Sigmoid colon (tissue), 7 donors: ENCODE results near the gene PROSER3. TPM values are rescaled to one million over a fixed set of nuclear protein-coding genes. Genes with fewer than 3 reads are reported as not detected.

Experiments used
- DNase-seq: peaks from one replicate; pipeline ENCODE4 v3.0.0-alpha.2; 2019
- H3K27ac ChIP-seq, 4 donors: fragments of 200-600 bp; sonication (generic); one replicate each; pipeline ENCODE4 v1.5.1; 2016 to 2019; ENCODE audit warnings: mild to moderate bottlenecking in 1 of 4
- H3K27me3 ChIP-seq, 3 donors: fragments of 200-600 bp; sonication (generic); one replicate each; pipeline ENCODE4 v1.5.1; 2019; ENCODE audit warnings: mild to moderate bottlenecking in 1 of 3
- H3K36me3 ChIP-seq, 4 donors: fragments of 200-600 bp; sonication (generic); one replicate each; pipeline ENCODE4 v1.5.1; 2016 to 2019
- H3K4me1 ChIP-seq, 4 donors: fragments of 200-600 bp; sonication (generic); one replicate each; pipeline ENCODE4 v1.5.1; 2017 to 2019
- H3K4me3 ChIP-seq, 4 donors: fragments of 200-600 bp; sonication (generic); one replicate each; pipeline ENCODE4 v1.5.1; 2017 to 2019; ENCODE audit warnings: mild to moderate bottlenecking in 2 of 4, moderate library complexity in 1 of 4
- H3K9me3 ChIP-seq, 4 donors: fragments of 200-600 bp in 3 of 4; sonication (generic) in 3 of 4; one replicate each; pipeline versions ENCODE4 v1.5.1 to v1.6.1; 2013 to 2019
- EP300 ChIP-seq, 4 donors: sonication (generic); formaldehyde crosslinking; IDR thresholded peaks; one replicate each; pipeline ENCODE4 v1.6.1; 2017; ENCODE audit warnings: antibody characterized with exemption in 4 of 4
- POLR2A ChIP-seq, 2 donors: fragments of 450-650 bp; IDR thresholded peaks; one replicate each; pipeline ENCODE4 v1.6.1; 2016; ENCODE audit warnings: antibody characterized with exemption in 2 of 2, mild to moderate bottlenecking in 2 of 2, moderate library complexity in 2 of 2
- POLR2AphosphoS5 ChIP-seq, 4 donors: sonication (generic); formaldehyde crosslinking; IDR thresholded peaks; one replicate each; pipeline ENCODE4 v1.6.1; 2017; ENCODE audit warnings: antibody characterized with exemption in 4 of 4
- WGBS, 2 donors: extraction: QIAGEN DNeasy Blood & Tissue Kit; methylation state at CpG; one replicate each; pipeline ENCODE4 v1.1.7; 2013; 5-methylcytosine and 5-hydroxymethylcytosine counted together
- intact Hi-C: fragments of 100-400 bp; cut with DNase I; formaldehyde crosslinking; loops from one replicate; pipeline ENCODE4 v1.15.1; 2023
- polyA plus RNA-seq, 3 donors: library from polyadenylated mRNA; stranded (reverse); fragments of 200-250 nt; gene quantifications; one replicate each; pipeline ENCODE4 v1.2.3, GENCODE V29; 2013
- total RNA-seq, 4 donors: library from RNA; depleted of rRNA; stranded (reverse); fragments of >200 nt; gene quantifications; one replicate each; pipeline ENCODE4 v1.1.0, GENCODE V29; 2016
- TF ChIP-seq, protein P1 (sequence below), 4 experiments: fragments of 450-650 bp in 3 of 4; fragments of 200-600 bp in 1 of 4; IDR thresholded peaks; one replicate each; pipeline ENCODE4 v1.5.1; 2016 to 2019; ENCODE audit warnings: antibody characterized with exemption in 4 of 4, mild to moderate bottlenecking in 3 of 4, moderate library complexity in 2 of 4
- donor health status: healthy with polysubstance abuse.
- donor health status: Bipolar disorder and iron deficiency.
- donor health status: healthy.

PROSER3 gene
- total and polyA plus RNA-seq, 7 donors, result 2.4 to 16.5 (median 5.0) TPM

DNA sequence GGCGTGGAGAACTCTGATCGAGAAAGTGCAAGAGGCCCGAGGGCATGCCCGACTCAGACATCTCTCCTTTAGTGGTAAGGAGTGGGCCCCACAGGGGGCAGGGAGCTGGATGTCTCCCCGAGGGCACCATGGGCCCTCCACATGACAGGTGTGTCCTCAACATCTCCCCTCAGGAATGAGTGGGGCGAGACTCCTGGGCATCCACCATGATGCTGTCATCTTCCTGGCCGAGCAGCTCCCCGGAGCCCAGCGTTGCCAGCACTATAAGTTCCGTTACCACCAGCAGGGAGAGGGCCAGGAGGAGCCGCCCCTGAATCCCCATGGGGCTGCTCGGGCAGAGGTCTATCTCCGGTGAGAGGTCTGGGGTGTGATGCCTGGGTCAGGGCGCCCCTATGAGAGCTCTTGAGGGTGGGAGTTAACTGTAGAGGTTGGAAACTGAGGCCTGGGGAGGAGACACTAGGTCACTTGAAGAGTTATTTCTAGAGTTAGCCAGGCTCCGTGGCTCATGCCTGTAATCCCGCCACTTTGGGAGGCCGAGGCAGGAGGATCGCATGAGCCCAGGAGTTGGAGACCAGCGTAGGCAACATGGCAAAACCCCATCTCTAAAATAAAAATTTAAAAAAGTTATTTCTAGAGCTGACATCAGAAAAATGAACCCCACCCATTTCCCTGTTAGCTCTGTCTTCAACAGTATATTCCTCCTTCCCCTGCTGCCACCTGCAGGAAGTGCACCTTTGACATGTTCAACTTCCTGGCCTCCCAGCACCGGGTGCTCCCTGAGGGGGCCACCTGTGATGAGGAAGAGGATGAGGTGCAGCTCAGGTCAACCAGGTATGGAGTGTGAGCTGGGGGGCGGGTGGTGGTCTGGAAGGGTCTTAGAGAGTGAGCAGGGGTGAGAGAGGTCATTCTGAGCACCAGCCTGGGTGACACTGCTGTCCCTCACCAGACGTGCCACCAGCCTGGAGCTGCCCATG is 20.8 kb upstream of the PROSER3 start:
- intact Hi-C loops, result no loop called here
- Histone ChIP-seq H3K9me3 (no peaks in the 10 kb centered on the region), H3K27me3 (no peaks in the 10 kb centered on the region), H3K4me3 (no peak overlapping the region), H3K36me3 (peaks cover 20 to 67% (median 36%) of the 10 kb centered on the region in 4 donors), H3K4me1 (peaks cover 0 to 23% (median 20%) of the 10 kb centered on the region in 4 donors), H3K27ac (no peak overlapping the region)
- TF ChIP-seq POLR2AphosphoS5 (IDR thresholded peaks at IDR 0.05) (no peak), EP300 (IDR thresholded peaks at IDR 0.05) (no peak), POLR2A (IDR thresholded peaks at IDR 0.05) (no peak)
- TF ChIP-seq, protein P1, sequence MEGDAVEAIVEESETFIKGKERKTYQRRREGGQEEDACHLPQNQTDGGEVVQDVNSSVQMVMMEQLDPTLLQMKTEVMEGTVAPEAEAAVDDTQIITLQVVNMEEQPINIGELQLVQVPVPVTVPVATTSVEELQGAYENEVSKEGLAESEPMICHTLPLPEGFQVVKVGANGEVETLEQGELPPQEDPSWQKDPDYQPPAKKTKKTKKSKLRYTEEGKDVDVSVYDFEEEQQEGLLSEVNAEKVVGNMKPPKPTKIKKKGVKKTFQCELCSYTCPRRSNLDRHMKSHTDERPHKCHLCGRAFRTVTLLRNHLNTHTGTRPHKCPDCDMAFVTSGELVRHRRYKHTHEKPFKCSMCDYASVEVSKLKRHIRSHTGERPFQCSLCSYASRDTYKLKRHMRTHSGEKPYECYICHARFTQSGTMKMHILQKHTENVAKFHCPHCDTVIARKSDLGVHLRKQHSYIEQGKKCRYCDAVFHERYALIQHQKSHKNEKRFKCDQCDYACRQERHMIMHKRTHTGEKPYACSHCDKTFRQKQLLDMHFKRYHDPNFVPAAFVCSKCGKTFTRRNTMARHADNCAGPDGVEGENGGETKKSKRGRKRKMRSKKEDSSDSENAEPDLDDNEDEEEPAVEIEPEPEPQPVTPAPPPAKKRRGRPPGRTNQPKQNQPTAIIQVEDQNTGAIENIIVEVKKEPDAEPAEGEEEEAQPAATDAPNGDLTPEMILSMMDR (IDR thresholded peaks at IDR 0.05), result no peak
- WGBS, 2 donors, result 86 to 88% methylated on average over 22 of the region's 22 CpGs
- DNase-seq, result no peak

DNA sequence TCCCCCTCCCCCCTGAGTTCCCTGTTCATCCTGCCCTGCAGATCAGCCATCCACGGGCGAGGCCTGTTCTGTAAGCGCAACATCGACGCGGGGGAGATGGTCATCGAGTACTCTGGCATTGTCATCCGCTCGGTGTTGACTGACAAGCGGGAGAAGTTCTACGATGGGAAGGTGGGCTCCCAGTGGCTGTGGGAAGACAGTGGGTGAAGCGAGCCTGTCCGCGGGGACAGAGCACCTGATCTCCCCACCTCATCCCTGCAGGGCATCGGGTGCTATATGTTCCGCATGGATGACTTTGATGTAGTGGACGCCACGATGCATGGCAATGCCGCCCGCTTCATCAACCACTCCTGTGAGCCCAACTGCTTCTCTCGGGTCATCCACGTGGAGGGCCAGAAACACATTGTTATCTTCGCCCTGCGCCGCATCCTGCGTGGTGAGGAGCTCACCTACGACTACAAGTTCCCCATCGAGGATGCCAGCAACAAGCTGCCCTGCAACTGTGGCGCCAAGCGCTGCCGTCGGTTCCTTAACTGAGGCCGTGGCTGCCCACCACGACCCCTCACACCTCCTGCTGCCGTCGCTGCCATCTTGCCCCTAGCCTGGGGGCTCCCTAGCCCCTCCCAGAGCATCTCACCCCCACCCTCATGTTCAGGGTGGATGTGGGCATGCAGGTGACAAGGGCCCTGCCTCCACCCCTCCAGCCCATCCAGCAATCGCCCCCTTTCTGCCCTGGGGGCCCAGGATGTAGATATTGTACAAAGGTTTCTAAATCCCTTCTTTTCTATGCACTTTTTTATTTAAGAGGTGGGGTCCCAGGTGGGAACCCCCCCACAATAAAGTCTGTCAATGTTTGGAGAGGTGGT is 19.7 kb upstream of the PROSER3 start:
- TF ChIP-seq, protein P1 (IDR thresholded peaks at IDR 0.05), result no peak
- TF ChIP-seq POLR2AphosphoS5 (IDR thresholded peaks at IDR 0.05) (no peak), EP300 (IDR thresholded peaks at IDR 0.05) (no peak), POLR2A (IDR thresholded peaks at IDR 0.05) (no peak)
- Histone ChIP-seq H3K27ac (peak overlapping the region in 1 of 4 donors; percentile 91), H3K27me3 (no peaks in the 10 kb centered on the region), H3K36me3 (peaks cover 20 to 66% (median 31%) of the 10 kb centered on the region in 4 donors), H3K4me1 (peaks cover 0 to 27% (median 20%) of the 10 kb centered on the region in 4 donors), H3K4me3 (no peak overlapping the region), H3K9me3 (no peaks in the 10 kb centered on the region)
- intact Hi-C loops, result no loop called here
- 93 to 94% methylated on average over 37 of the region's 37 CpGs for WGBS, 2 donors
- DNase-seq, result no peak

DNA sequence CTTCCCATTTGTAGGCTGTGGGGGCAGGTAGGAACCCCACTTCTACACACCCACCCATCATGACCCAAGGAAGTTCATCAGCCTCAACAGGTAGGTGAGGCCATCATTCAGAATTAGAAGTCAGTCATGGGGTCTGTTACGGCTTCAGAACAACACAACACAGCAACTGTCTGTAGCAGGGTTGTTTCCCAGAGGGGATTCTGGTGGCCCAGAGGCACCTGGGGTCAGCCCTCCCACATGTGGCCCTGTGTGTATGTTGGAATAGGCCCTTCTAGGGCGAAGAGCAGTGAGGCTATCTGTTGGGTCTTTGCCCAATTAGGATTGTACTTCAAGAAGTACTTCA is 19.1 kb upstream of the PROSER3 start:
- peaks cover 0 to 30% (median 21%) of the 10 kb centered on the region in 4 donors for H3K4me1 ChIP-seq
- 88 to 90% methylated on average over 2 of the region's 2 CpGs for WGBS, 2 donors
- peak overlapping the region in 1 of 4 donors; percentile 91 for H3K27ac ChIP-seq
- intact Hi-C loops, result no loop called here
- no peak overlapping the region for H3K4me3 ChIP-seq
- DNase-seq, result no peak
- no peaks in the 10 kb centered on the region for H3K27me3 ChIP-seq
- peaks cover 23 to 60% (median 29%) of the 10 kb centered on the region in 4 donors for H3K36me3 ChIP-seq
- no peak for TF ChIP-seq POLR2A (IDR thresholded peaks at IDR 0.05)
- no peak for TF ChIP-seq EP300 (IDR thresholded peaks at IDR 0.05)
- TF ChIP-seq POLR2AphosphoS5 (IDR thresholded peaks at IDR 0.05), result no peak
- TF ChIP-seq, protein P1 (IDR thresholded peaks at IDR 0.05), result no peak
- H3K9me3 ChIP-seq, result no peaks in the 10 kb centered on the region

DNA sequence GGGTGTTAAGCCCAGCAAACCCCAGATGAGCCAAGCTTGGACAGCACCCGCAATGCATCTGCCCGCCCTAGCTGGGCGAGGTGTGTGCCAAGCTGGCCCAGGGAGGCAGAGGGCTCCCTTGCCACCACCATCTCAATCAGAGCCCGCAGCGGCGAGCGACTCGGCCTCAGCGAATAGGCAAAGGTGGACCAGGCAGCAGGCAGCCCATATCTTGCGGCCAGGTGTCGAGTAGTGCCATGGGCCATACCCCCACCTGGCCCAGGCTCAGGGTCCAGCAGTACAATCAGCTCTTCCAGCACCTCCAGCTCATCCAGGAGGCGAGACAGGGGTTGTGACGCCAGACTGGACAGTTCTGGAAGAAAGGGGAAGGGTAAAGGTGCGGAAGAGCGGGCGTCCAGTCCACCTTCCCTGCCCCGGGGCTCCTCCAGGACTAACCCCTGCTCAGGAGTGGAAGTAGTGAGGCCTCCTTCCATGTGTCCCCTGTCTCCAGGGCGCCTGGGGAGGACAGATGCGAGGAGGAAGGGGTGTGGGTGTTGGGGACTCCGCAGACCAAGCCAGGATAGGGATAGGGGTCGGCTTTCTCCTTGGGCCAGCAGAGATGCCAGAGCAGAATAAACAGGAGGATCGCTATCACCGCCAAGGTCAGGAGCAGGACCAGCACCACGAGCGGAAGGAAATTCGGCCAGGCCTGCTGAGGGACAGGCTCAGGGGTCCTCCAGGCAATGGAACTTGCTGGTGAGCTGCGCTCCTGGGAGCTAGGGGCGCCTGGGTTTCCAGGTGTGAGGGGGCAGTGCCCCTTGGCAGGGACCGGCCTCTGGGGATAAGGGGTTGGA is 18.5 kb upstream of the PROSER3 start:
- no peak for TF ChIP-seq POLR2A (IDR thresholded peaks at IDR 0.05)
- TF ChIP-seq, protein P1 (IDR thresholded peaks at IDR 0.05), result no peak
- 77 to 82% methylated on average over 29 of the region's 29 CpGs for WGBS, 2 donors
- no peaks in the 10 kb centered on the region for H3K9me3 ChIP-seq
- H3K36me3 ChIP-seq, result peaks cover 23 to 54% (median 29%) of the 10 kb centered on the region in 4 donors
- no peaks in the 10 kb centered on the region for H3K27me3 ChIP-seq
- H3K4me3 ChIP-seq, result peak overlapping the region; percentile 34 to 69 (median 51)
- H3K27ac ChIP-seq, result peak overlapping the region; percentile 84 to 91 (median 87)
- intact Hi-C loops, result loop anchor here (1.0 to 2.0 kb wide), 2 partner anchors 21 to 192 kb away; partner anchors contain the start of gene KMT2B
- DNase-seq, result no peak
- peaks cover 0 to 36% (median 28%) of the 10 kb centered on the region in 4 donors for H3K4me1 ChIP-seq
